ENCODE measurements around the gene NLRP2B. TPM values are rescaled to one million over a fixed set of nuclear protein-coding genes. Genes with fewer than 3 reads are reported as not detected.
"Not testable (repeated sequence)": the region's sequence is repeated elsewhere in the genome, so short reads cannot be mapped to it uniquely, and the experiment has no call there.

Gene NLRP2B
- total RNA-seq, result under 1 TPM in 1 of 4 donors, not detected in 3; 0.34 TPM

GRCh38 chrX:57680160-57680559 is at the start of gene NLRP2B:
Gene NLRP2B, minus strand, starts transcription at chrX:57680260.
- WGBS, 2 donors, result 84 to 90% methylated on average over 6 of the region's 6 CpGs
- H3K4me3 ChIP-seq (ENCODE audit: low read depth, poor library complexity, severe bottlenecking), result no peak within 1 kb of the TSS
- intact Hi-C loops (cut with DNase I; ENCODE audit: low total_unique reads), result no loop called here
- TF ChIP-seq CTCF (IDR thresholded peaks at IDR 0.05), result no peak
- no peak for TF ChIP-seq POLR2A (IDR thresholded peaks at IDR 0.05)
- no peak for DNase-seq (ENCODE audit: low spot score in 2 of 2)

- 85 to 95% methylated on average over 3 of the region's 3 CpGs for WGBS, 2 donors
- DNase-seq (ENCODE audit: low spot score in 2 of 2); intact Hi-C loops (cut with DNase I; ENCODE audit: low total_unique reads); H3K4me3 ChIP-seq (ENCODE audit: low read depth, poor library complexity, severe bottlenecking): not testable (repeated sequence)
These were observed 45.9 kb upstream of the NLRP2B start for GRCh38 chrX:57725995-57726394.

- TF ChIP-seq POLR2A (IDR thresholded peaks at IDR 0.05), result no peak
- no peak for TF ChIP-seq CTCF (IDR thresholded peaks at IDR 0.05)
- WGBS, 2 donors, result 44 to 51% methylated on average over 2 of the region's 2 CpGs
These were observed 1.3 kb upstream of the NLRP2B start for GRCh38 chrX:57681341-57681740.

GRCh38 chrX:57678686-57679428 is 1.2 kb downstream of the NLRP2B start:
- intact Hi-C loops (cut with DNase I; ENCODE audit: low total_unique reads), result no loop called here
- 89 to 93% methylated on average over 17 to 37 of the region's 37 CpGs for WGBS, 2 donors
- H3K4me3 ChIP-seq (ENCODE audit: low read depth, poor library complexity, severe bottlenecking), result no peak overlapping the region
- no peak for DNase-seq (ENCODE audit: low spot score in 2 of 2)
- TF ChIP-seq CTCF (IDR thresholded peaks at IDR 0.05), result no peak

More at GRCh38 chrX:57681341-57681740, 1.3 kb upstream of the NLRP2B start:
- DNase-seq (ENCODE audit: low spot score in 2 of 2), result no peak
- intact Hi-C loops (cut with DNase I; ENCODE audit: low total_unique reads), result no loop called here
- H3K4me3 ChIP-seq (ENCODE audit: low read depth, poor library complexity, severe bottlenecking), result no peak overlapping the region

DNA sequence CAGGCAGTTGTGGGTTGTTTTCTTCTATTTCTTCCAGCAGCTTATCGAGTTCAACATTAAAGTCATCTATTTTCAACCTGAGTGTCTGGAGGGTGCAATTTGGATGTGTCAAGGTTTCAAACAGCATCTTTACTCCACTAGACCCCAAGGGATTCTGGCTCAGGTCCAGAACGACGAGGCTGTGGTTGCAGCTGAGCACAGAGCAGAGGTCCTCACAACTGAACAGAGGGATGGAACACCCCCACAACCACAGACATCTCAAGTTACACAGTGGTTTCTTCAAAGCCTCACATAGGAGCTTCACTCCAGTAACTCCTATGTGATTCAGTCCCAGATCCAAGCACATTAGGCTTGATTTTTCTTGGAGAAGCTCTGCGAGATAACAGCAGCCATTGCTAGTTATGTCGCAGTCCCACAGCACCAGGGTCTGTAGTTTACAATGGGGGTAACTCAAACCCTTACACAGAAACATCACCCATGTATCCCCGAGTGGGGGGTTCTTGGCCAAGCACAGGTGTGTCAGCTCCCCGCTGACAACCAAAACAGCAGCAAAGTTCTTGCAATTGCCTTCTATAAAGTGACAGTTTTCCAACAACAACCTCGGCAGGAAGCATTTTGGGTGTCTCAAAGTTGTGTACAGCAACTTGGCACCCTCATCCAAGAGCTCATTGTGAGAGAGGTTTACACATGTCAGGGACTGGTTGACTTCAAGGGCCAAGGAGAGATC is 2.8 kb downstream of the NLRP2B start:
- TF ChIP-seq POLR2A (IDR thresholded peaks at IDR 0.05) (no peak), CTCF (IDR thresholded peaks at IDR 0.05) (no peak)
- intact Hi-C loops (cut with DNase I; ENCODE audit: low total_unique reads), result no loop called here
- 70 to 83% methylated on average over 8 of the region's 8 CpGs for WGBS, 2 donors
- no peak for DNase-seq (ENCODE audit: low spot score in 2 of 2)
- no peak overlapping the region for H3K4me3 ChIP-seq (ENCODE audit: low read depth, poor library complexity, severe bottlenecking)

DNA sequence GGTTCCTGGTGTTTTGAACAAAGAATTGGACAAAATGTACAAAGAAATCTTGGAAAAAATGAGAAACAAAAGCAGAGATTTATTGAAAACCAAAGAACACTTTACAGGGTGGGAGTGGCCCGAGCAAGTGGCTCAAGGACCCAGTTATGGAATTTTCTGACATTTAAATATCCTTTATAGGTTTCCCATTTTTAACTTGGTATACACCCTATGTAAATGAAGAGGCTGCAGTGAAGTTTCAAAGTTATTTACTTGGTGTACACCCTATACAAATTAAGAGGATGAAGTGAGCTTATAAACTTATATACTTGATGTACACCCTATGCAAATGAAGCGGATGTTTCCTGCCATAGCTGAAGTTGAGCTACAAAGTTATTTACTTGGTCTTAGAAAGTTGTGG is 4.7 kb downstream of the NLRP2B start:
- no peak for DNase-seq (ENCODE audit: low spot score in 2 of 2)
- WGBS, 2 donors, result 70 to 82% methylated on average over 2 of the region's 2 CpGs
- TF ChIP-seq CTCF (IDR thresholded peaks at IDR 0.05) (no peak), POLR2A (IDR thresholded peaks at IDR 0.05) (no peak)
- intact Hi-C loops (cut with DNase I; ENCODE audit: low total_unique reads), result no loop called here
- H3K4me3 ChIP-seq (ENCODE audit: low read depth, poor library complexity, severe bottlenecking), result no peak overlapping the region
